ENCODE results near the gene ADIG. TPM values are rescaled to one million over a fixed set of nuclear protein-coding genes. Genes with fewer than 3 reads are reported as not detected.

ADIG gene
- total and polyA plus RNA-seq, 2 of the 13 experiments (the other 11 are each of a cell fraction or from before 2014, with no cell fraction given): 0.15 TPM; not detected in 1

DNA sequence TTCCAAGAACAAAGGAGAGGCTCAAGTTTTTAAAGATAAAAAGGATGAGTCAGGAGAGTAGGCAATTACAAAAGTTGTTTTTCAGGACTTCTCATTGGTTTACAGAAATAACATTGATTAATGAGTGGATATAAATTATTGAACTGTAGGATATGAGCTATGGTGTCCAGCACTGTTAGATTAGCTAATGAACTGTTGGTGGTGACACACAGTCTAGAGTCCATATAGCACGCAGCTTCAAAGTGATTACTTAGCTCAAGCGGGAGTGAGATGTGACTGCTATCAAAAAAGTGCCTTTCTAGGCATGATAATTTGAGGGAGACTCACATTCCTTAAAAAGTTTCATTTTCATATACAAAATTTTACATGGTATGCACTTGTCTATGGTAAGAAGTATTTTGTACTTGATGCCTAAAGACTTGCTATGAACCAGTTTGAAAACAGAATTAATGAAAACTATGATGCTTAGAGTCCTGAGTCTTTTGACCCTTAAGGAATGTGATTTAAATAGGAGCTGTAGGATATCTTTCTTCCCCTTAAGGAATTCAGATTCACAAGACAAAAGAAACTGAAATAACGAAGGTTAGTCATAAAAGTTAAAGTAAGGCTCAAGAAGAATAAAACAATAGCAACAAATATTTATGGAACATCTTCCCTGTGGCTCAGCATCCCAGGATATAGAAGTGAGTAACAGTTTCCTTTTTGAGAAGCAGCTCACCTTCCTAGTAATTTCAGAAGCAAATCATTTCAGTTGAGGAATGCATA lies 22.2 kb upstream of the ADIG start:
- Histone ChIP-seq H3K27ac (ENCODE audit: extremely low read length, insufficient read depth, low read length) (no peak overlapping the region), H4K20me1 (ENCODE audit: insufficient read depth, low read length) (no peaks in the 10 kb centered on the region), H2AFZ (ENCODE audit: low read length) (no peak overlapping the region), H3K4me2 (ENCODE audit: low read depth, low read length) (no peak overlapping the region), H3K36me3 (replicated peaks in 1 of 2; ENCODE audit: control insufficient read depth in 1 of 2, insufficient read depth in 2 of 2, low read length in 2 of 2) (peaks cover 21 to 81% of the 10 kb centered on the region in 2 experiments), H3K27me3 (ENCODE audit: control insufficient read depth in 1 of 2, insufficient read depth in 2 of 2, low read length in 2 of 2) (no peaks in the 10 kb centered on the region), H3K4me1 (ENCODE audit: insufficient read depth, low read length) (no peaks in the 10 kb centered on the region), H3K9me3 (ENCODE audit: low read length) (no peaks in the 10 kb centered on the region), H3K9ac (ENCODE audit: insufficient read depth, low read depth, low read length) (no peak overlapping the region), H3K79me2 (ENCODE audit: insufficient read depth, low read length) (no peaks in the 10 kb centered on the region), H3K4me3 (replicated peaks in 1 of 3; ENCODE audit: insufficient read depth in 1 of 3, low read depth in 2 of 3, low read length in 3 of 3) (no peak overlapping the region)
- intact Hi-C loops (cut with micrococcal nuclease; ENCODE audit: unreplicated experiment) (no loop called here), in situ Hi-C loops (cut with HindIII; ENCODE audit: extremely low pct_ligation_motif_present, low pct_unique_long_range_greater_than_20kb) (no loop called here)
- no peak for FAIRE-seq
- TSS peak; percentile 30 for BruUV-seq (replicated peaks)
- no peak for ATAC-seq
- DNase-seq (ENCODE audit: low spot score): no peak
- POLR2A ChIA-PET: no interaction called here
- no peak for TF ChIP-seq U2AF2 (IDR thresholded peaks at IDR 0.05; ENCODE audit: low read depth, low read length)
- TF ChIP-seq ATF1 (CRISPR knock-in tag; IDR thresholded peaks at IDR 0.05): no peak
- no peak for TF ChIP-seq NFE2L1 (CRISPR knock-in tag; IDR thresholded peaks at IDR 0.05; ENCODE audit: borderline replicate concordance)
- no peak for TF ChIP-seq NR2F6 (IDR thresholded peaks at IDR 0.05)
- no peak for TF ChIP-seq NR2F6 (CRISPR knock-in tag; IDR thresholded peaks at IDR 0.05)
- TF ChIP-seq ZNF296 (CRISPR knock-in tag; conservative IDR thresholded peaks at IDR 0.05): no peak
- no peak for TF ChIP-seq GLMP (CRISPR knock-in tag; IDR thresholded peaks at IDR 0.05; ENCODE audit: borderline replicate concordance)
- no peak for TF ChIP-seq PAX8 (CRISPR knock-in tag; IDR thresholded peaks at IDR 0.05; ENCODE audit: borderline replicate concordance)
- TF ChIP-seq ZNF142 (CRISPR knock-in tag; IDR thresholded peaks at IDR 0.05): no peak
- TF ChIP-seq, protein P1, sequence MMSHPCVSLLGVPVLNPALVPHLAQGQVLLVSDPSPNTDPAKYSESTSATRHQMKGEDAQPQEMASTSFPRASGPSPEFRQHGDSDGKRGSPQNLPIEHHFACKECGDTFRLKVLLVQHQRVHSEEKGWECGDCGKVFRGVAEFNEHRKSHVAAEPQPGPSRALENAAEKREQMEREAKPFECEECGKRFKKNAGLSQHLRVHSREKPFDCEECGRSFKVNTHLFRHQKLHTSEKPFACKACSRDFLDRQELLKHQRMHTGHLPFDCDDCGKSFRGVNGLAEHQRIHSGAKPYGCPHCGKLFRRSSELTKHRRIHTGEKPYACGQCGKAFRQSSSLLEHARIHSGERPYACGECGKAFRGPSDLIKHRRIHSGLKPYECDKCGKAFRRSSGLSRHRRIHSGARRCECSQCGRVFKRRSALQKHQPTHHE (CRISPR knock-in tag; IDR thresholded peaks at IDR 0.05; ENCODE audit: borderline replicate concordance): no peak
- no peak for TF ChIP-seq ZNF441 (CRISPR knock-in tag; IDR thresholded peaks at IDR 0.05; ENCODE audit: borderline replicate concordance)
- TF ChIP-seq SPEN (CRISPR knock-in tag; IDR thresholded peaks at IDR 0.05; ENCODE audit: low read depth): no peak
- TF ChIP-seq PPARG (CRISPR knock-in tag; conservative IDR thresholded peaks at IDR 0.05): no peak
- TF ChIP-seq ZNF263 (CRISPR knock-in tag; IDR thresholded peaks at IDR 0.05): no peak
- TF ChIP-seq AGO2 (optimal IDR thresholded peaks at IDR 0.05; ENCODE audit: low read depth, low read length): no peak
- TF ChIP-seq FOXO4 (CRISPR knock-in tag; conservative IDR thresholded peaks at IDR 0.05): no peak
- CTCF ChIA-PET (ENCODE audit: low intra/inter-chr PET ratio, low total read pairs): no interaction called here
- 92% methylated on average over 3 of the region's 3 CpGs for WGBS (ENCODE audit: low lambda C conversion rate)

All from HepG2 (cell line).